ENCODE measurements around the gene TCF7L2.

Gene TCF7L2

DNA sequence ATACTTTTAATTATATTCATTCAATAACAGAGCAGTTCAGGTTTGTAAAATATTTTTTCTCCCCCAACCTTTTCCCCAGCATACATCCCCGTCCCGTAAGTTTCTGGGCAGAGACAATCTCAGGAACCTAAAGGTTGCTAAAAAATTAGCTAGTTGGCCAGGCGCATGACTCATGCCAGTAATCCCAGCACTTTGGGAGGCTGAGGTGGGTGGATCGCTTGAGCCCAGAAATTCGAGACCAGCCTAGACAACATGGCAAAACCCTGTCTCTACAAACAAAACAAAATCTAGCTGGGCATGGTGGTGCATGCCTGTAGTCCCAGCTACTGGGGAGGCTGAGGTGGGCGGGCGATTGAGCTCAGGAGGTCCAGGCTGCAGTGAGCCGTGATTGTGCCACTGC, 40.2 kb downstream of the TCF7L2 start:
- DNase-seq (ENCODE audit: insufficient read length, low spot score) (no peak), FAIRE-seq (no peak)

DNA sequence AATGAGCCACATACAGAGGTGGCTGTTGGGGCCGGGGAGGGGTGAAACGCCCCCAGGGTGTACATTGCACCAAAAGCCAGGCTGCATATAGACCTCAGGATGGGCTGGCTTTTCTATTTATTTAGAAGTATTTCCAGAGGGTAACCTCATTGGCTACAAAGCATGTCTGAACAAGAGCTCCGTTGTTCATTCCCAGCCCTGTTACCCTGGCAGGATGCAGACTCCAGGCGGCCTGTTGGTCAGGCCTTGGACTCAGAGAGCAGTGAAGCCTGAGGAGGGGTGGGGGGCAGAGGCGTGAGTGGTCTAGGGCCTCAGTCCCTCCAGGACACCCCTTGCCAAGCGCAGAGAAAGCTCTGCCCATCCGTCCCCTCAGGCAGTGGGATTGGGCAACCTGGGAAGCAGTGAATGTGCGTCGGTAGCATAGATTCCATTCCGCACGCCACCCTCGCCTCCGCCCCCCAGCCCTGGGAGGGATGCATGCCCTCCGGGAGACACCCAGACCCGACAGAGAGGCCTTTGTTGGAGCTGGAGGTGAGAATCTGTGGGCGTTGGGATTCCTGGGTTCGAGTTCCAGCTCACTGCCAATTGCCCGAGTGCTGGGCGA, 41.9 kb downstream of the TCF7L2 start:
- FAIRE-seq (no peak), DNase-seq (ENCODE audit: insufficient read length, low spot score) (no peak)

DNA sequence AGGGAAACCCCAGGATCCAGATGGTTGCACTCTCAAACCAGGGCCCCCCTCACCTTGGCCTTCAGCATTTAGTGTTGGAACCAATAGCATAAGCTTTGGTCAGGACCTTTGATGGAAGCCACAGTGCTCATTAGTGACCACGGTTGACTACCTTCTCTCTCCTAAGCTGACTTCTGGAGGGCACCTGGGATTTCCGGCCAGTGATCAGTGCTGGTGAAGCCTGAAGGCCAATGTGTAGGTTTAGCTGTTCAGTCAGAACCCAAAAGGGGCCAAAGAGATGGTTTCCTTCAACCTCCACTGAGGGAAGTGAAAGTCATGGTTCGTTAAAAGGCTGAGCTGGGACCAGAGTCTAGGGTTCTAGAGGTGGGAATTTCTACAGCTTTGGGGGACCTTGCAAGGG, 46.4 kb downstream of the TCF7L2 start:
- DNase-seq (ENCODE audit: insufficient read length, low spot score) (no peak), FAIRE-seq (no peak)

DNA sequence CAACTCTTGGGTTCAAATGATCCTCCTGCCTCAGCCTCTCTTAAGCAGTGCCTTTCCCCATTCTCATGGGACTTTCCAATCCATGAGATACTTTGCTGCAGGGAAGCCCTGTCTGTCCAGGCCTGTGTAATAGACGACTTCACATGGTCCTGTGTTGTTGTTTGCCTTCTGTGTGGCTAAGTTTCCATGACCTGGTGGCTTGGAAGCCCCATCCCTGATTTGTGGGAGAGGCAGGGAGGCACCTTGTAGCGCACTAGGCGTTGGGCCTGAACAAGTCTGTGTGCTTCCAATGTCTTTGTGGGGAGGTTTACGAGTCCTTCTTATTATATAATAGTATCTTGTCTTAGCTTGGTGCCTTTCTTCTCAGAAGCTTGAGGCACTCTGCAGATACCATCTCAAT, 49.1 kb downstream of the TCF7L2 start:
- no peak for DNase-seq (ENCODE audit: insufficient read length, low spot score)
- FAIRE-seq = no peak

DNA sequence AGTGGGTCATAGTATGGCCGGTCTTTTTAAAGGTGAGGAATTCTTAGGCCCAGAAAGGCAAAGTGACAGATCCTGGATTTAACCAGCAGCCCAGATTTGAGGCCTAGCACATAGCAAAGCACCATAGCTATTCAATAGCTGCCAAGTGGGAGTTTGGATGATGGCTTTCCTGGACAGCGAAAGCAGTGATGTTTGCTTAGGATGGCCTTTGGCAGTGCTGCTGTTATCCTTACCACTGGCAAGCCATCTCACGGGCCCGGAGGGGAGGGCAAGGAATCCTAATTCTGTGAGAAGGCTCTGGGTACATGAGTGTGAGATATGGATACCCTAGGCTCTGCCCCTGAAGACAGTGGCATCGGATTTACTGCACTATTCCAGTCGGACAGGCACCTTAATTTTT, 50.4 kb downstream of the TCF7L2 start:
- DNase-seq (ENCODE audit: insufficient read length, low spot score) = no peak
- no peak for FAIRE-seq

DNA sequence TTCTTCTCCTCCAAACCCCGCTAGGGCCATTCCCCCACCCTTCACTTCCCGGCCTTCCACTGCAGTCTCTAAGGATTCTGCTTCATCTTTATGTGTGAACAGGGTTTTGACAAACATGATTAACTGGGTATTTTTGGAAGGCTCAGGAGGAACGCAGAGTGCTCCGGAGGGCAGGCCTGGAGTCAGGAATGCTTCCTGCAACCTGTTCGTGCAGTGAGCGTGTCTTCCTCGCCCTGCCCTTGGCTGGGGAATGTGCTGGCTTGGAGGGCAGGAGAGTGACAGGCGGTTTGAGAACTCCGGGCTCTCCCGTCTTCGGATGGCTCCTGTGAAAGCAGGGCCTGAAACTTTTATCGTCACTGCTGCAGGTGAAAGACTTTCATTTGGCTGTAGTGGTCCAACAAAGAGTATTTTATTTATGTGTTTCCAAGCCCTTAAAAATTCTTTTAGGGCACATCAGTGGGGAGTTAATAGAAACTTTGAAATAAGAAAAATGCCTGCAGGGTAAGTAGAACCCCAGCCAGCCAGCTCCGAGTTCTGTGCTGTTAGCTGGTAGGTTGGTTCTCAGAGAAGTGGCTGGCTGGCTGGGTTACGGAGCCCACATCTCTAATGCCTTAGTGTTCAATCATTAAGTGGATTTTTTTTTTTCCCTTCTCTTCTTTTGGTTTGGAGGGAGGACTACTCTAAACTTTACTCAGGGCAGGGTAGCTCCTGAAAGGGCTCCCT, 51.0 kb downstream of the TCF7L2 start:
- no peak for DNase-seq (ENCODE audit: insufficient read length, low spot score)
- FAIRE-seq = no peak

DNA sequence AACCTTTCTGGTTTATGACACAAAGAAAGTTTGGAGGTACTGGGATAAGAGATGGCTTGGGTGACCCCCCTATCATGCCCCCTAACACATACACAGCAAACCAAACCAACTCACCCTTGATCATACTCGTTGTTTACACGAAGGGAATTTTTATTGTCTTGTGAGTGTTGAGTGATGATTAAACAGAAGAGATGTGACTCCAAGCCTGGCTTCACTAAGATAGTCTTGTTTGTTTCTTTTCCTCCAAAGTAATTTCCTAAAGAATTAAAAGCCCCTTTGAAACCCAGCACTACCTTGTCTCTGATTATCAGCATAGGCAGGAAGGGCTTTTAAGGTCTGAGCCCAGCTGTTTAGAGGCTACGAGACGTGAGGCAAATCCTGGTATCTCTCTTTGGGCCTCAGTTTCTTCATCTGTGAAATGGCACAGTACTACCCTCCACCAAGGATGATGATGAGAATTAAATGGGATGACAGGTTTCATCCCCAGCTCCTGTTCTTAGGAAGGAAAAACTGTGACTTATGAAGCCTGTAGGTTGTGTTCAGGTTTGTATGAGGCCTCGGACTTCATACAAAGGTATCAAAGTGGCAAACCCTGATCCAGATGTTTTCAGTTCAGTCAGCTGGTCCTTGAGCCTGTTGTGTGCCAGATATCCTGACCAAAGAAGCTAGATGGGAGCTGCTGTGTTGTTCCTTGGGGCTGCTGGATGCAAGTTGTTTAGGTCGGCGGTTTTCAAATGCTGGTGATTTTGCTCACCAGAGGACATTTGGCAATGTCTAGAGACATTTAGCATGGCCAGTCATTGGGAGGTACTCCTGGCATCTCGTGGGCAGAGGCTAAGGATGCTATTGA, 51.8 kb downstream of the TCF7L2 start:
- DNase-seq (ENCODE audit: insufficient read length, low spot score) (no peak), FAIRE-seq (no peak)

DNA sequence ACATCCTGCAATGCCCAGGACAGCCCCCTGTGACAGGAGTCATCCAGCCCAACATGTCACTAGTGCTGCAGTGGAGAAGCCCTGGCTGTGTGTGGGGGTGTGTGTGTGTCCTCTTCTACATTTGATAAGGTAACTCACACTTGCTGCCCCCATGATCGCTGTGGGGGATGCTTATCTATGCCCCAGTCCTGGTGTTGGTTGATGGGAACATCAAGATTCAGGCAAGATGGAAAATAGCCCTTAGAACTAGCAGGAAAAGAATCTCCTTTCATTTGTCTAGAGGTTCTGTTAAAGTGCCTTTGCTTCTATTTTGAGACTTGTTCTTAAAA, 52.4 kb downstream of the TCF7L2 start:
- DNase-seq (ENCODE audit: insufficient read length, low spot score) (no peak), FAIRE-seq (no peak)

DNA sequence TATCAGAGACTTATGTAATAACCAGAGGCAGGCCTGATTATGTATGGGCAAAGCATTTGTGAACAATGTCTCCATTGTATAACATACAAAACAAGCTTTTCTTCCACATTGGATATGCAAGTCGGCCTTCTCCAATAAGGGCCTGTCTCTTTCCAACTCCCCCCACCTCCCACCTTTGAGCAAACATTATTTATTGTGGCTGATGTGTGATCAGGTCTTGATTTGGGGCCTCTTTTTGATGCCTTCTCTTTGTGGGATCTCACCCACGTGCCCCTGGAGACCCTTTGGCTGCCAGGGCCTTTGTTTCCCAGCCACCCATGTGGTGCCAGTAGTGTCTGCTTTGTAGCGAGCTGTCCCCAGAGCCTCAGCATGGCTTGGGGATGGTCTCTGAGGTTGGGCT, 53.0 kb downstream of the TCF7L2 start:
- DNase-seq (ENCODE audit: insufficient read length, low spot score) (no peak), FAIRE-seq (no peak)

DNA sequence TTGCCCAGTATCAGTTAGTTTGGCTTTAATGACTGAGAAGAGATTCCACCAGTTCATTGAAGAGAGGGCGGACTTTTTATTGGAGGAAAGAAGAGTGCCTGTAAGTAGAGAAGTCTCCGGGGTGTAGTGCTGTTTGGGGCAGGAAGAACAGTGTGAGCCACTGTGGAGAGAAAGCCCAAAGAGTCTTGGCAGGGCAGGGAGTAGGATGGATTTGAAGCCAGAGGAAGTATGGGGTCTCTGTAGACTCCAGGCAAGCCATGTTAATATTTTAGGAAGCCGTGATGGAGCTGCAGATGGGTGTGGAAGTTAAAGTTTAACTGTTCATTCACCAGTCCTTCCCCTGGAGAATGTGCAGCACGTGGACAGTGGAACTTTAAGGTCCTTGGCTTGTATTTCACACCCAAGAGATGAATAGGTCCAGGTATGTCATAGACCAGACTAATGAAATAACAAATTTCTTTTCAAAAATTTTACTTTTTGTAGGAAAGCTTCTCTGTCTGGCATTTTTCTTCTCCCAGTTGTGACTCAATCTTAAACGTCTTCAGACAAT, 54.1 kb downstream of the TCF7L2 start:
- DNase-seq (ENCODE audit: insufficient read length, low spot score) = no peak
- no peak for FAIRE-seq

DNA sequence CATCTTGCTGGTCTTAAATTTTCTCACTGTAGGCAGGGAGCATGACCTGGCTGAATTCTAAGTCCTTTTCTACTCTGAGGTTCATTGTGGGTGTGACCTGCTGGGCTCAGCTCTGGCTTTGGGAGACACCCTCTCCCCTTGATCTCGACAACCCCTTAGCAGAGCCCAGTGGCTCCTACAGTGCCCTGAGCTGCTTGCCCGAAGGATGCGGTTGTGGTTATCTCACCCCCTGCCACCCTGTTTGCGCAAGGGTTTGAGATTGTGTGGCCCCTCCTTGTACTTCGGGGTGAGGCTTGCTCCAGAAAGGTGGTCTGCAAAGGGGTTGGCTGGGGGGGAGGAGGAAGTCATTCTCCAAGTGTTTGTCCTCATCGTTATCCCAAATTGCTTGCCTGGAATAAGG, 55.3 kb downstream of the TCF7L2 start:
- FAIRE-seq (no peak), DNase-seq (ENCODE audit: insufficient read length, low spot score) (no peak)

DNA sequence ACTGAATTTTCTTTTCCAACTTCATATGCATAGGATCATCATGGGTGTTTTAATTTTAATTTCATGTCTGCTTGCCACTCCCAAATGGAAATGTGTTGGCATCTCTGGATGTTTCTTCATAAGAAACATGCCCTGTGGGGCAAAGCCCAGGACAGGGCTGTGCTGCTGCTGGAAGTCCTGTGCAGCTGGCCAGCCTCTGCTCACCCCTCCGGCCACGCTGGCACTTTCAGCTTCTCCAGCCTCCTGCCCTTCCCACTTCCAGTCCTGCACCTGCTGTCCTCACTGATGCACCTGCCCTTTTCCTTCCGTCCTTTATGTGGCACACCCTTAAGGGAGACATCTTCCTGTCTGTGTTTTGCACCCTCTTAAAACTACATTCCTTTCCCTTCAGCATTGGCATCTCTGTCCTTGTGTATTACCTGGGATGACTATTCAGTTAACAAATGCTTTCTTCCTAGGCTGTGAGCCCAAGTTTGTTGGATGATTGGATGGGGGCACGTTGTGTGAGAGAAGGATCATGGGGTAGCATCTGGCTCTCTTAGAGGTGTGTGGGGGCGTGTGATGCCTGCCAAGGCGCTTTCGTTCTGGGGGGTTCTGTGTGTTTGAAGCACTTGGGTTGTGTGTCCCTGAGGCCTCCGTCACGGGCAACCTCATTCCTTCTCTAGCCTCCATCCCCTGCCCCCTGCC, 56.8 kb downstream of the TCF7L2 start:
- DNase-seq (ENCODE audit: insufficient read length, low spot score) = no peak
- no peak for FAIRE-seq

DNA sequence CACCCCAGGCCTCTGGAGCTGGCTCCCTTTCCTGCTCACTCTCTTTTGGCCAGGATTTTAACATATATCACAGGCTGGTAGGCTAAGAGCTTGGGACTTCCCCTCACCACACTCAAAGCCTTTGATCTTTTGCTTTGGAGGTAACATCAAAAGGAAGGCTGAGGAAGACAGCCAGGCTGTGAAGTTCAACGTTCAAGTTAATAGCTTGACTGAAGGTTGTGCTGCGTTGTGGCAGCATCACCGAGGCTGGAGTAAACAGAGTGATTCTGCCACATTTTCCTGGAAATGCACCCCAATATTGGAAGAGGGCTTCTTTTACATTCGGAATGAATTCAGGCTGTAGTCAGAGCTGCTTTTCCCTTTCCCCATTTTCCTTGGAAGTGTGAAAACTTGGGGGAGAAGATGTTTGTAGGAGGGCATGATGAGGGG, 57.3 kb downstream of the TCF7L2 start:
- FAIRE-seq (no peak), DNase-seq (ENCODE audit: insufficient read length, low spot score) (no peak)

DNA sequence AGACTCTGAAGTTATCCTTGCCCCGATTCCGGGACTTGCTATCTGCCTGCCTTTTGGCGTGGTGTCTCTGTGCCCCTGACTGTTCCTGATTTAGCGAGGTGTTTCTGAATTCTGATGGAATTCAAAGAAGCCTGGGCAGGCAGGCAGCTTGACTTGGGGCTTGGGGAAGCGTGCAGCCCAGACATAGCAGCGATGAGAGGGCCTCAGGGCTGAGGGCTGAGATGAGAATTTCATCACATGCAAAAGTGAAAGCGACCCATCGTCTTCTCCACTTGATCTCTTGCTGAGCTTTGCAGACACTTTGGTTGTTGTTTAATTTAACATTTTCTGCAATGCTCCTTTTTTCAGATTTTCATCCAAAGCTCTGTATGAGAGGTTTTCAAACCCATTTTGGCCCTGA, 57.8 kb downstream of the TCF7L2 start:
- FAIRE-seq (no peak), DNase-seq (ENCODE audit: insufficient read length, low spot score) (no peak)

DNA sequence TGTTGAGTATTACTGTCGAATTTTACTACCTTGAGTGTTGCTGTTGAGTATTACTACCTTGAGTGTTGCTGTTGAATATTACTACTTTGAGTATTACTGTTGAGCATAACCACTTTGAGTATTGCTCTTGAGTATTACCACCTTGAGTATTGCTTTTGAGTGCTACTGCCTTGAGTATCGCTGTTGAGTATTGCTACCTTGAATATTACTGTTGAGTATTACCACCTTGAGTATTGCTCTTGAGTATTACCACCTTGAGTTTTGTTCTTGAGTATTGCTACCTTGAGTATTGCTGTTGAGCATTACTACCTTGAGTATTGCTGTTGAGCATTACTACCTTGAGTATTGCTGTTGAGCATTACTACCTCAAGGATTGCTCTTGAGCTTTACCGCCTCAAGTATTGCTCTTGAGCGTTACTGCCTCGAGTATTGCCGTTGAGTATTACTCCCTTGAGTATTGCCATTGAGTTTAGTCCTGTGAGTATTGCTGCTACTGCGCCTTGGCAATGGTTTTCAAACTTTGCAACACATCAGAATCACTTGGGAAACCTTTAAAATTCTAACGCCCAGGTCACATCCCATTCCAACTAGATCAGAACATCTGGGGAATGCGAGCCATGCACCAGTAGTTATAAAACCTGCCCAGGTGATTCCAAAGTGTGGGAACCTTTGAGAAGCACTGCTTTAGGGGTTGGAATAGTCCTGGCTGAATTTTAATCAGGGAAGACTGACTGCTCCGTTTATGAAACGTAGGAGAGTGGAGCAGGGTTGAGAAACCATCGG, 61.7 kb downstream of the TCF7L2 start:
- DNase-seq (ENCODE audit: insufficient read length, low spot score) = no peak
- FAIRE-seq = no peak

DNA sequence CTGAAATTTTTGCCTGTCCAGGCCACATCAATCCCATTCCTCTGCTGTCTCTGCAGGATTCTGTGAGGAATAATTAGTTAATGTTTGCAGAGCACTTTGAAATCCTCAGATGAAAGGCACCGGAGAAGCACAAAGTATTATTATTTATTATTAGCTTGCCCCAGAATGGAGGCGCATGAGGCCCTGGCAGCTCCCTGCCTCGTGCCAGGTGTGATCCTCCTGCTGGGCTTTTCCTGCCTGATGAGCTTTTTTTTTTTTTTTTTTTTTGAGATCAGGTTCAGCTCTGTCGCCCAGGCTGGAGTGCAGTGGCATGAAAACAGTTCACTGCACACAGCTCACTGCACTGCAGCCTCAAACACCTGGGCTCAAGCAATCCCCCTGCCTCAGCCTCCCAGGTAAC, 65.2 kb downstream of the TCF7L2 start:
- no peak for FAIRE-seq
- no peak for DNase-seq (ENCODE audit: insufficient read length, low spot score)

DNA sequence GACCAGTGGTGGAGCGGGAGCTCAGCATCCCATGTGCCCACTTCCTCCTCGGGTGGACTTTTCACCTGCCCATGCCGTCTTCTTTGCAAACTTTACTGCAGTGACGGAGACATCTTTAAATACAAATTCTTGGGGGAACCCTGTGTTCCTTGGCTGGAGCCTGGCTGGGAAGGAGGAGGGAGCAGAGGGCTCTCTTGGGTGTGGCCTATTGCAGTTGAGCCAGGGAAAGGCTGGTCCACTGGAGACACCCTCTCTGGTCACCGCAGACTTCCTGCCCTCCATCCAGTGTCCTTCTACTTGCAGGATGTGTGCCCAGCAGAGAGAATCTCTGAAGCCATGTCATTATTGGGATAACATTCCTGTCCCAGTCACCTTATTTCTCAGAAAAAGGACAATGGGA, 67.3 kb downstream of the TCF7L2 start:
- DNase-seq (ENCODE audit: insufficient read length, low spot score) (no peak), FAIRE-seq (no peak)

DNA sequence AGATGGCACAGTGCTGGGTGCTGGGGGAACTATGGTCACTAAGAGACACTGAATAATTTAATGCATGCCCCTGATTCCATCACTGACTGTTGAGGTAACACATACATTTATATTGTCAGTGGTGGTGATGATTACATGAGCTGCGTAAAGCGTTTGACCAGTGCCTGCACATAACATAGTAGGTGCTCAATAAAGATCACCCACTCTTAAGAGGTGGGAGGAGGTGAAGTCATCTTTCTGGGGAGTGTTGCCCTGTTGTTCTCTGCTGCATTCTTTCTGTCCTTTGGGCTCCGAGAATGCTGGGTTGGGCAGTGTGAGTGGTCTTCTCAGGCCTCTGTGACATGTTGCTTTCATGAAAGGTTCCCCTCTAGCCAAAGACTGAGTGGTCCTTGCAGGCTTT, 68.0 kb downstream of the TCF7L2 start:
- no peak for FAIRE-seq
- no peak for DNase-seq (ENCODE audit: insufficient read length, low spot score)

DNA sequence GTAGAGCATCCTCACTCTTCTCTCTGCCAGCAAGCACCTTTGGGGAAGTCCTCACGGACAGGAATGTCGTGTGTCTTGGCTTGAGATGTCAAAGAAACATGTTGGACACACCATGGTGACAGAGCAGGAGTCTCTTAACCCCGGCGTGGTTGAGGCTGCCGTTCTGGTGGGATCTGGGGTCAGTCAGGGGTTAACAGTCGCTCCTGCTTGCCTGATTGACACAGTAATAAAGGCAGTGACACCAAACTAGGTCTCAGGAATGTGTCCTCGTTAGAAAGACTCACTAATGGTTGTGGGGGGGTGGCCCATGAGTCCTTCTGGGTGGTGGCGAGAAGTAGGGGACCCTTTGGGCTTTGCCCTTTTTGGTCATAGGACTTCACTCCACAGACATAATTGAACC, 69.0 kb downstream of the TCF7L2 start:
- no peak for FAIRE-seq
- DNase-seq (ENCODE audit: insufficient read length, low spot score) = no peak

DNA sequence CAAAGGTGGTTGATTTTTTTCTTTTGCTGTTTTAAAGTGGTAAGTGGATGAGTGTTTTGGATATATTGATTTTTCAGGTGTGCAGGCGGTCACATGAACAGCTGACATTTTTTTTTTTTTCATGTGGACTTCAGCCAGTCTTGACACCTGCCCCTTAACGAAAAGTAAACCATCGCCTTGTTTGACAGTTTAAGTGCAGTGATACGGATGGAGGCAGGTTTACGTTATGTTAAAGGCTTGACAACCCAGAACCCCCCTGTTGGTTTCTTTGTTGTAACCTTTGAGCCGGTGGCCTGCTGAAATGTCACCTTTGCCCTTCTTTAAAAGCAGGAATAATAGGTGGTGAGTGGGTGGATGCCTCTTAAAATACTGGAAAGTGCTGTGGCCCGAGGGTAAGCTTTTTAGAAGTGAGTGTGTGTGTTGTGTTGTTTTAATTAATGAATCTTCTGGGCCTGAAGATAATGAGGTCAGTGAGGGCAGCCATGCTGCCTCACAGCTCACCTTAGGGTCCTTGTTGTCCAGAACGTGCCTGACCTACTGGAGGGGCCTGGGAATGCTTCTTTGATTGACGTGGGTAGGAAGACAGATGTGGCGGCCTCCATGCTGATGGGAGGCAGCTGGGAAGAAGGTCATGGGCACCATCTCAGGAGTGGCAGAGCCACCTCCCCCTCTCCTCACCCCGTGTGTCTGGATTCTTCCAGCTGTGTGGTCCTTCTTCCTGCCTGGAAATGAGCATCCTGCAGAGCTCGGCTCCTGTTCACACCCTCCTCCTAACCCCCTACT, 69.8 kb downstream of the TCF7L2 start:
- FAIRE-seq = no peak
- no peak for DNase-seq (ENCODE audit: insufficient read length, low spot score)

All from HTR-8/SVneo (cell line).